ENCODE results near the gene ECSIT. TPM values are rescaled to one million over a fixed set of nuclear protein-coding genes. Genes with fewer than 3 reads are reported as not detected.
"Not testable (repeated sequence)": the region's sequence is repeated elsewhere in the genome, so short reads cannot be mapped to it uniquely, and the experiment has no call there.

ECSIT gene, protein sequence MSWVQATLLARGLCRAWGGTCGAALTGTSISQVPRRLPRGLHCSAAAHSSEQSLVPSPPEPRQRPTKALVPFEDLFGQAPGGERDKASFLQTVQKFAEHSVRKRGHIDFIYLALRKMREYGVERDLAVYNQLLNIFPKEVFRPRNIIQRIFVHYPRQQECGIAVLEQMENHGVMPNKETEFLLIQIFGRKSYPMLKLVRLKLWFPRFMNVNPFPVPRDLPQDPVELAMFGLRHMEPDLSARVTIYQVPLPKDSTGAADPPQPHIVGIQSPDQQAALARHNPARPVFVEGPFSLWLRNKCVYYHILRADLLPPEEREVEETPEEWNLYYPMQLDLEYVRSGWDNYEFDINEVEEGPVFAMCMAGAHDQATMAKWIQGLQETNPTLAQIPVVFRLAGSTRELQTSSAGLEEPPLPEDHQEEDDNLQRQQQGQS
- total RNA-seq (100 to 1,000 TPM in 2 of 4 donors, 10 to 100 TPM in 2; 84.3 to 113 (median 101) TPM), polyA plus RNA-seq (100 to 1,000 TPM; 136 to 196 (median 162) TPM)
- long read RNA-seq, donor 1, transcript ECSIT-202 (8 exons, 1,700 nt), result major isoform, 140 of 161 reads
- long read RNA-seq, donor 1, partial matches to known transcripts, result 8 of 161 reads
- long read RNA-seq, donor 1, other reads (novel, unspliced or antisense), result 13 of 161 reads
- long read RNA-seq, donor 2, transcript ECSIT-202 (8 exons, 1,700 nt), result major isoform, 196 of 247 reads
- long read RNA-seq, donor 2, transcript ECSIT-201 (7 exons, 1,501 nt), result minor isoform, 9 of 247 reads
- long read RNA-seq, donor 2, partial matches to known transcripts, result 10 of 247 reads
- long read RNA-seq, donor 2, other reads (novel, unspliced or antisense), result 30 of 247 reads

DNA sequence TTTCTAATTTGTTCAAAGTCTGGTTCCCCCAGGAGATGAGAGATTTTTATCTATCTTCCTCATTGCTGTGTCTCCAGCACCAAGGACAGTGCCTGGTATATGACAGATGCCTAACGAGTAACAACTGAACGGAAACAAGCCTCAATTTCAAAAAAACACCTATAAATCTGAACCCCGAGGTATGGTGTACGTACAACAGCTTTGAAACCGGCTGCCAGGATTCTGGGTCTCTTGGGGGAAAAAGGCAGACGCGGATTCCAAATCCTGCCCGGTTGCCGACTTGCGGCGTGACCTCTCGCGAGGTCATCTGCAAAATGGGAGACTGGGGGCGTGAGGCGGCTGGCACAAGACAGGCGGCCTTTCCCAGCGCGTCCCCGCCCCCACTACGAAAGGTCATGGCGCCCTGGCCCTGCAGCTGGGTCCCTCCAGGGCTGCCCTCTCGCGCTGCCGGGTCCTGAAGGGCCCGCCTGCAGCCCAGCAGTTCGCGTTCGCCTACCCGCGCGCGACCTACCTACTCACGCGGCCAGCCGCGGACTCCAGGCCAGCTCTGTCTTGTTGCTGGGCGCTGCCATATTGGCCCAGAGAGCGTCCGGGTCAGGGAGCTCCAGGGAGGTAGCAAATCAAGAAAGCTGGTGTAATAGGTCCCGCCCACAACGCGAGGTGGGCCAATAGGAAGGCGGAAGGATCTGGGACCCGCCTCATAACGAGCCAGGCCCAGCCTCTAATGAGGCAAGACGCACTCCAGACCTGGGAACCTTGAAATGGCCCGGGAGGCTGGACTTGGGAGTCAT lies at the start of gene ECSIT:
Gene ECSIT, minus strand, starts transcription at position 584 of the 791 bp plus-strand sequence. CDS start 9,964 bp downstream, outside the sequence.
- no peaks in the 10 kb centered on the region for H3K27me3 ChIP-seq (ENCODE audit: insufficient read depth in 3 of 3, low read length in 2 of 3)
- intact Hi-C loops (cut with DNase I), result no loop called here
- peak within 1 kb of the TSS; percentile 76 for H3K4me3 ChIP-seq
- WGBS, 3 donors, result 0% methylated on average over 43 to 47 of the region's 47 CpGs
- H3K36me3 ChIP-seq (ENCODE audit: insufficient read depth in 1 of 2, low read depth in 1 of 2), result peaks cover 4 to 26% of the 10 kb centered on the region in 2 donors
- peaks cover 14% of the 10 kb centered on the region for H3K4me1 ChIP-seq
- no peaks in the 10 kb centered on the region for H3K9me3 ChIP-seq
- H3K27ac ChIP-seq, result peak within 1 kb of the TSS; percentile 90
- DNase-seq, result peak; percentile 98 to 99
- ATAC-seq, result peak; percentile 97 to 99 (median 98)
- TF ChIP-seq, protein P1, sequence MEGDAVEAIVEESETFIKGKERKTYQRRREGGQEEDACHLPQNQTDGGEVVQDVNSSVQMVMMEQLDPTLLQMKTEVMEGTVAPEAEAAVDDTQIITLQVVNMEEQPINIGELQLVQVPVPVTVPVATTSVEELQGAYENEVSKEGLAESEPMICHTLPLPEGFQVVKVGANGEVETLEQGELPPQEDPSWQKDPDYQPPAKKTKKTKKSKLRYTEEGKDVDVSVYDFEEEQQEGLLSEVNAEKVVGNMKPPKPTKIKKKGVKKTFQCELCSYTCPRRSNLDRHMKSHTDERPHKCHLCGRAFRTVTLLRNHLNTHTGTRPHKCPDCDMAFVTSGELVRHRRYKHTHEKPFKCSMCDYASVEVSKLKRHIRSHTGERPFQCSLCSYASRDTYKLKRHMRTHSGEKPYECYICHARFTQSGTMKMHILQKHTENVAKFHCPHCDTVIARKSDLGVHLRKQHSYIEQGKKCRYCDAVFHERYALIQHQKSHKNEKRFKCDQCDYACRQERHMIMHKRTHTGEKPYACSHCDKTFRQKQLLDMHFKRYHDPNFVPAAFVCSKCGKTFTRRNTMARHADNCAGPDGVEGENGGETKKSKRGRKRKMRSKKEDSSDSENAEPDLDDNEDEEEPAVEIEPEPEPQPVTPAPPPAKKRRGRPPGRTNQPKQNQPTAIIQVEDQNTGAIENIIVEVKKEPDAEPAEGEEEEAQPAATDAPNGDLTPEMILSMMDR (IDR thresholded peaks at IDR 0.05), result no peak

DNA sequence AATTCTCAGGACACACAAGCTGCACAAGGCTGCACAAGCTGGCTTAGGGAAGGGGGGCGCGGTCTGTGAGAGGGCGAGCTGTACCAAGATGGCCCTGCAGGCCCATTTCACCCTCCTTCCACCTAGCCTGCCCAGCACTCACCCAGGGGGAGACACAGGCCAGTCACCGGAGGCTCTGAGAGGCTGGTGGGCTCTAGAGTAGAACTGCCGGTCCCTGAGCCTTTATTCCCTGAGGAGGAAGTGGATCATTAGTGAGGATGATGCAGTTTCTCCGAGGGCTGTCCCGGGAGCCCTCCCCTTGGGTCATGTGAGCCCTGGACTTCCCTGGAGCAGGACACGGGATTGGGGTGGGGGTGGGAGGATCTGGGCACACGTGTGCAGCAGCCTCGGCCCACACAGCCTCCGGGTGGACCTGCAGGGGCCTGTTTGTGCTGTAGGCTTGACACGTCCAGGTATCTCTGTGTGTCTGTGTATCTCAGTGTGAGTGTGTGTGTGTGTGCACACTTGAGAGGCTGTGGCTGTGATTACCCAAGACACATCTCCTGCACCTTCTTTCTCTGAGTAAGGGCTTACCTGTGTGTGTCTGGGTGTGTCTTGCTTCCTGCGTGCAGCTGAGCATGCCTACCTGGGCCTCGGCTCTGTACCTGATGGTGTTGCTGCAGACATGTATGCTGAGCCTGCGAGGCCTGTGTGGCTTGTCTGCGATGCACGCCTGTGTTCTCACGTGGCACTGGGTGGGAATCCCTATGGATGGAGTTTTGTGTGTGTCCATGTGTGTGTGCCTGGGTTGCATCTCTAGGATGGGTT lies 48.7 kb upstream of the ECSIT start, which contains the start of gene ACP5:
Gene ACP5, minus strand, starts transcription at position 195 of the 807 bp plus-strand sequence. CDS start 328 bp downstream, outside the sequence.
- Histone ChIP-seq H3K27me3 (ENCODE audit: insufficient read depth in 3 of 3, low read length in 2 of 3) (peaks cover 0 to 21% (median 1%) of the 10 kb centered on the region in 3 donors), H3K27ac (no peak within 1 kb of the TSS), H3K4me3 (peak within 1 kb of the TSS; percentile 32), H3K9me3 (no peaks in the 10 kb centered on the region), H3K36me3 (ENCODE audit: insufficient read depth in 1 of 2, low read depth in 1 of 2) (no peaks in the 10 kb centered on the region), H3K4me1 (no peaks in the 10 kb centered on the region)
- intact Hi-C loops (cut with DNase I), result no loop called here
- 59 to 64% (median 61%) methylated on average over 18 of the region's 18 CpGs for WGBS, 3 donors
- TF ChIP-seq, protein P1 (IDR thresholded peaks at IDR 0.05), result no peak
- peak in 1 of 4 donors; percentile 32 for ATAC-seq
- DNase-seq, result no peak

DNA sequence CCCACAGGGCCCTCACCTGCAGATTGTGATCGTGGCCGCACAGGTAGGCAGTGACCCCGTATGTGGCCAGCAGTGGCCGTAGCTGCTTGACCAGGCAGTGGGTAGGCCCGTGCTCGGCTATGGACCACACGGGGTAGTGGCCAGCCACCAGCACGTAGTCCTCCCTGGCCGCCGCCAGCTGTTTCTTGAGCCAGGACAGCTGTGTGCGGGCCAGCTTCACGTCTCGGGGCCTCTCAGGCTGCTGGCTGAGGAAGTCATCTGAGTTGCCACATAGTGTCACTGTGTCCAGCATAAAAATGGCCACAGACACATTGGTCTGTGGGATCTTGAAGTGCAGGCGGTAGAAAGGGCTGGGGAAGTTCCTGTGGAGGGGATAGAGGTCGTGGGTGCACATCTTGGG lies 47.3 kb upstream of the ECSIT start:
- Histone ChIP-seq H3K9me3 (no peaks in the 10 kb centered on the region), H3K36me3 (ENCODE audit: insufficient read depth in 1 of 2, low read depth in 1 of 2) (no peaks in the 10 kb centered on the region), H3K4me1 (no peaks in the 10 kb centered on the region), H3K4me3 (no peak overlapping the region), H3K27ac (no peak overlapping the region), H3K27me3 (ENCODE audit: insufficient read depth in 3 of 3, low read length in 2 of 3) (peaks cover 0 to 21% (median 1%) of the 10 kb centered on the region in 3 donors)
- TF ChIP-seq, protein P1 (IDR thresholded peaks at IDR 0.05), result no peak
- ATAC-seq, result no peak
- WGBS, 3 donors, result 46 to 70% (median 54%) methylated on average over 15 of the region's 15 CpGs
- intact Hi-C loops (cut with DNase I), result no loop called here
- DNase-seq, result no peak

DNA sequence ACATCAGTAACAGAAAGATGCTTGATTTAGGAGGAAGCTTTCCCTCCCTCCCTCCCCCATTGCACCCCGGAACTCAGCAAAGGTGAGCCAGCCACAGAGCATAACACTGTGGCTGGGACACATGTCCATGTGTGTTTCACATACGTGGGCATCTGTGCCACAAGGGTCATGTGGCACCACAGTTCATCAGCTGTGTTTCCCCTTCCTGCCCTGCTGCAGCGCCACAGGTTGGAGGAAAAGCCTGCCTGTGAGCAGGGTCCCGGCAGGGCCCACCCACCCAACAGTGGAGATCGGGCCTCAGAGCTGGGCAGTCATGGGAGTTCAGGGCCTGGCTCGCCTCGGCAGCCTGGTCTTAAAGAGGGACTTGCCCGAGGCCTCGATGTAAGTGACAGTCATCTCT lies 45.8 kb upstream of the ECSIT start:
- TF ChIP-seq, protein P1 (IDR thresholded peaks at IDR 0.05), result no peak
- ATAC-seq (no peak), DNase-seq (no peak)
- intact Hi-C loops (cut with DNase I), result no loop called here
- WGBS, 3 donors, result 81 to 90% (median 87%) methylated on average over 9 of the region's 9 CpGs
- H3K9me3 ChIP-seq, result no peaks in the 10 kb centered on the region
- peaks cover 0 to 8% (median 1%) of the 10 kb centered on the region in 3 donors for H3K27me3 ChIP-seq (ENCODE audit: insufficient read depth in 3 of 3, low read length in 2 of 3)
- H3K27ac ChIP-seq, result no peak overlapping the region
- H3K4me3 ChIP-seq, result no peak overlapping the region
- H3K36me3 ChIP-seq (ENCODE audit: insufficient read depth in 1 of 2, low read depth in 1 of 2), result no peaks in the 10 kb centered on the region
- no peaks in the 10 kb centered on the region for H3K4me1 ChIP-seq

DNA sequence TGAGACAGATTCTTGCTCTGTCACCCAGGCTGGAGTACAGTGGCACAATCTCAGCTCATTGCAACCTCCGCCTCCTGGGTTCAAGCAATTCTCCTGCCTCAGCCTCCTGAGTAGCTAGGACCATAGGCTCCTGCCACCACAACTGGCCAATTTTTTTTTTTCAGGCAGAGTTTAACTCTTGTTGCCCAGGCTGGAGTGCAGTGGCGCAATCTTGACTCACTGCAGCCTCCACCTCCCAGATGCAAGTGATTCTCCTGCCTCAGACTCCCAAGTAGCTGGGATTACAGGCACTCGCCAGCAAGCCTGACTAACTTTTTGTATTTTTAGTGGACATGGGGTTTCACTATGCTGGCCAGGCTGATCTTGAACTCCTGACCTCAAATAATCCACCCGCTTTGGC lies 44.8 kb upstream of the ECSIT start:
- DNase-seq; H3K27me3 ChIP-seq (ENCODE audit: insufficient read depth in 3 of 3, low read length in 2 of 3); ATAC-seq; H3K9me3 ChIP-seq; H3K4me3 ChIP-seq; H3K36me3 ChIP-seq (ENCODE audit: insufficient read depth in 1 of 2, low read depth in 1 of 2); H3K27ac ChIP-seq; H3K4me1 ChIP-seq; intact Hi-C loops (cut with DNase I): not testable (repeated sequence)
- 84 to 98% (median 96%) methylated on average over 4 of the region's 4 CpGs for WGBS, 3 donors

DNA sequence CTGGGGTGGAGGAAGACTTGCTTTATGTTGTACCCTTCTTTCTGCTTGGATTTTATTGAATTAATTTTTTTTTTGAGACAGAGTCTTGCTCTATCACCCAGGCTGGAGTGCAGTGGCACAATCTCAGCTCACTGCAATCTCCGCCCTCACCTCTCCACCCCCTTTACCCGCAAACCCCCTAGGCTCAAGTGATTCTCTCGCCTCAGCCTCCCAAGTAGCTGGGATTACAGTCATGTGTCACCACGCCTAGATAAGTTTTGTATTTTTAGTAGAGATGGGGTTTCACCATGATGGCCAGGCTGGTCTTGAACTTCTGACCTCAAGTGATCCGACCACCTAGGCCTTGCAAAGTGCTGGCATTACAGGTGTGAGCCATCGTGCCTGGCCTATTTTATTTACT lies 44.4 kb upstream of the ECSIT start:
- H3K27me3 ChIP-seq (ENCODE audit: insufficient read depth in 3 of 3, low read length in 2 of 3); H3K4me3 ChIP-seq; H3K36me3 ChIP-seq (ENCODE audit: insufficient read depth in 1 of 2, low read depth in 1 of 2); H3K27ac ChIP-seq; ATAC-seq; H3K9me3 ChIP-seq; H3K4me1 ChIP-seq; intact Hi-C loops (cut with DNase I); DNase-seq: not testable (repeated sequence)
- 77 to 83% (median 80%) methylated on average over 6 of the region's 6 CpGs for WGBS, 3 donors
